BLaER1 treated with 17β-estradiol and CSF1 and Interleukin-3, amounts not matched to agents 10 nM and 100 nM (cell line): Measurements from ENCODE around the gene TFEB.

Source experiments
- H3K27ac ChIP-seq, 11 experiments: shearing (Covaris generic); formaldehyde crosslinking; 2 replicates each; pipeline ENCODE4 v1.8.1; 2022
- H3K27me3 ChIP-seq, 11 experiments: shearing (Covaris generic); formaldehyde crosslinking; 2 replicates each; pipeline ENCODE4 v1.8.1; 2022
- H3K36me3 ChIP-seq, 11 experiments: shearing (Covaris generic); formaldehyde crosslinking; 2 replicates each; pipeline ENCODE4 v1.8.1; 2022
- H3K4me1 ChIP-seq, 10 experiments: shearing (Covaris generic); formaldehyde crosslinking; 2 replicates each; pipeline ENCODE4 v1.8.1; 2022
- H3K4me2 ChIP-seq, 11 experiments: shearing (Covaris generic); formaldehyde crosslinking; 2 replicates each; pipeline ENCODE4 v1.8.1; 2022
- H3K4me3 ChIP-seq, 10 experiments: shearing (Covaris generic); formaldehyde crosslinking; 2 replicates each; pipeline ENCODE4 v1.8.1; 2022
- H3K9ac ChIP-seq, 11 experiments: shearing (Covaris generic); formaldehyde crosslinking; 2 replicates each; pipeline ENCODE4 v1.8.1; 2022
- H3K9me3 ChIP-seq, 11 experiments: shearing (Covaris generic); formaldehyde crosslinking; replicated peaks in 1 of 11; 2 replicates each; pipeline ENCODE4 v1.8.1; 2022
- H4K20me1 ChIP-seq, 11 experiments: shearing (Covaris generic); formaldehyde crosslinking; 2 replicates each; pipeline ENCODE4 v1.8.1; 2022
- Cebpa-rat ChIP-seq, 11 experiments: shearing (Covaris generic); IDR thresholded peaks; 2 replicates each; pipeline ENCODE4 v1.8.1; 2022

The TFEB gene

DNA sequence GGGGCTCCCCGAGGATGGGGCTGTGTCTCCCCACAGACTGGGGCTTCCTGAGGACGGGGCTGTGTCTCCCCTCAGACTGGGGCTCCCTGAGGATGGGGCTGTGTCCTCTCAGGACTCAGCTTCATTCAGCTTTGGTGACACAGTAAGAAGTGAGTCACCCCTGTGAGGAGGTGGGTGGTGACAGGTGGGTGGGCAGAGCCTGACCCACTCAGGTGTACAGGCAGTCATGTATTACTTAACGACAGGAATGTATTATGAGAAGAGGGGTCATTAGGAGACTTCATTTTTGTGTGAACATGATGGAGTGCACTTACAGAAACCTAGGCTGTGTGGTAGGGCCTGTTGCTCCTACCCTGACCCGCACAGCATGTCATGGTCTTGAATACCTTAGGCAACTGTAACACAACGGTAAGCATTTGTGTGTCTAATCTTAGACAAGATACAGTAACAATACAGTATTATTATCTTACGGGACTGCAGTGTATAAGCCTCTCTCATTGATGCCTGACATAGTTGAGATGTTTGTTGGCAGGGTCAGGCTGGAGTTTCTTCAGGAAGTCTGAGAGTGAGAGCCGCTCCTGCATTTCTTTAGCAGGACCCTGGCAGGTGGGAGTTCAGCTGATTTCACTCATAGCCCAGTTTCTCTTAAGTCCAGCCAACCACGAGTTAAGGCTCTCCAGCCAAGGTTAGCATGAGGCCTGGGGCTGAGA lies 22.7 kb upstream of the TFEB start:
- Histone ChIP-seq H3K4me2 (peak overlapping the region in 7 of 11 experiments; percentile 63 to 80 (median 75); a peak in 10 of 22 replicates), H3K36me3 (no peaks in the 10 kb centered on the region), H3K4me1 (peaks cover 7 to 41% (median 26%) of the 10 kb centered on the region in 10 experiments; a peak in 17 of 20 replicates), H3K27me3 (no peaks in the 10 kb centered on the region), H3K9ac (peak overlapping the region in 1 of 11 experiments; percentile 24; a peak in 1 of 22 replicates), H3K27ac (no peak overlapping the region), H3K9me3 (no peaks in the 10 kb centered on the region), H3K4me3 (no peak overlapping the region), H4K20me1 (no peaks in the 10 kb centered on the region)
- no peak for TF ChIP-seq Cebpa-rat (IDR thresholded peaks at IDR 0.05)

DNA sequence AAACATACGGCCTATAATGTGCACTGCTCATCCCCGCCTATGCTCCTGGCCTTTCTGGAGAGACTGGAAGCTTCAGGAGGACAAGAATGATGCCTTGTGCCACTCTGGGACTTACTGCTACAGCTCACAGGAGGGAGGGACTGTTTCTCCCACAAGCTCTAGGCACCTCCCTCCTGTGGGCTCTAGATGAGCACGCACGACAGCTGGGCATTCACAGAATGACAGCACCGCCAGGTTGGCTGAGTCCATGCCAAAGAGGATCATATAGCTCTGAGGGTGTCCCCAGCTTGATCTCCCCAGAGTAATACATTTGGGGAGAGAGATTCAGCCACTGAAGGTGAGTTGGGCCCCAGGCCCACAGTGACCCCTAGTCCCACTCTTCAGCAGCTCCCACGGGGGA lies 21.9 kb upstream of the TFEB start:
- H3K4me3 ChIP-seq = no peak overlapping the region
- H3K9me3 ChIP-seq = no peaks in the 10 kb centered on the region
- no peaks in the 10 kb centered on the region for H3K27me3 ChIP-seq
- no peak overlapping the region for H3K27ac ChIP-seq
- peak overlapping the region in 8 of 11 experiments; percentile 44 to 80 (median 74); a peak in 16 of 22 replicates for H3K4me2 ChIP-seq
- no peaks in the 10 kb centered on the region for H3K36me3 ChIP-seq
- no peaks in the 10 kb centered on the region for H4K20me1 ChIP-seq
- H3K4me1 ChIP-seq = peaks cover 7 to 41% (median 26%) of the 10 kb centered on the region in 10 experiments; a peak in 17 of 20 replicates
- H3K9ac ChIP-seq = peak overlapping the region in 1 of 11 experiments; percentile 24; a peak in 1 of 22 replicates
- TF ChIP-seq Cebpa-rat (IDR thresholded peaks at IDR 0.05) = no peak

DNA sequence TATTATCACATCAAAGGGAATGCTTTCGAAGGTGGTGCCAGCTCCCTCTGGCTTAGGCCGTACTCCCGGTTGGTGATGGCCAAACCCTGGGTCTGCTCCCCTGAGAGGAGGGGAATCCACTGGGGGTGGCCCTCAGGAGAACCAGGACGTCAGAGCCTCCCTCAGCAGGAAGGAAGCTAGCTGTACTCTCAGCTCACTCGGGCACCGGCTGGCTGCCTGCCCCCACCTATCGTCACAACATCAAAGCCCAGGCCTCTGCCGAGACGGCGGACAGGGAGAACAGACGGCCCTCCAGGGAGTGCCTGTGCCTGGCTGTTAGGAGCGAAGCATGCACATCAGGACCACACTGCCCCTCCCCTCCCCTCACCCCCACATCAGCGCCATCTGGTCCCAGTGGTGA lies 20.9 kb upstream of the TFEB start:
- no peak for TF ChIP-seq Cebpa-rat (IDR thresholded peaks at IDR 0.05)
- H3K27me3 ChIP-seq = no peaks in the 10 kb centered on the region
- peak overlapping the region in 2 of 11 experiments; percentile 21 to 22; a peak in 2 of 22 replicates for H3K27ac ChIP-seq
- H3K4me1 ChIP-seq = peaks cover 7 to 41% (median 26%) of the 10 kb centered on the region in 10 experiments; a peak in 17 of 20 replicates
- no peaks in the 10 kb centered on the region for H3K36me3 ChIP-seq
- H3K4me2 ChIP-seq = peak overlapping the region; percentile 44 to 80 (median 72)
- H4K20me1 ChIP-seq = no peaks in the 10 kb centered on the region
- H3K9ac ChIP-seq = peak overlapping the region in 3 of 11 experiments; percentile 19 to 30 (median 24); a peak in 5 of 22 replicates
- no peaks in the 10 kb centered on the region for H3K9me3 ChIP-seq
- H3K4me3 ChIP-seq = no peak overlapping the region

DNA sequence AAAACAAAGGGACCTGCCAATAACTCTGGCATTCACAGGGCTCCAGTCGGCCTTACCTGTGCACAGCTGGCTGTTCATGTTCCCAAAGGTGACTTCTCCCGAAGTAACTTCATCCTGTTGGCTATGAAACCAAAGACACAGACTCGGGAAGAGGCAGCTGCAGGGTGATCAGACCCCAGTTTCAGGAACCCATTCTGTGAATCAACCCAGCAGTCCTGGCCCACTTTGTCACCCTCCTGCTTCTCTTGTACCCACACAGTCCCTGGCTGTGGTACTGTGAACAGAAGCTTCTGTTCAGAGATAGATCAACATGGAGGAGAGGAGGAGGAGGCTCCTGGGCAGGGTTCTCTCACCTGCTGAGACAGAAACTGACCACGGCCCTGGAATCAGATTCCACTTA lies 20.5 kb upstream of the TFEB start:
- Histone ChIP-seq H3K9me3 (no peaks in the 10 kb centered on the region), H3K4me3 (no peak overlapping the region), H3K4me1 (peaks cover 7 to 41% (median 26%) of the 10 kb centered on the region in 10 experiments; a peak in 17 of 20 replicates), H3K4me2 (peak overlapping the region; percentile 44 to 80 (median 72); a peak in 20 of 22 replicates), H3K9ac (peak overlapping the region in 1 of 11 experiments; percentile 19; a peak in 1 of 22 replicates), H3K27me3 (no peaks in the 10 kb centered on the region), H3K27ac (peak overlapping the region in 1 of 11 experiments; percentile 22; a peak in 1 of 22 replicates), H3K36me3 (no peaks in the 10 kb centered on the region), H4K20me1 (no peaks in the 10 kb centered on the region)
- no peak for TF ChIP-seq Cebpa-rat (IDR thresholded peaks at IDR 0.05)

DNA sequence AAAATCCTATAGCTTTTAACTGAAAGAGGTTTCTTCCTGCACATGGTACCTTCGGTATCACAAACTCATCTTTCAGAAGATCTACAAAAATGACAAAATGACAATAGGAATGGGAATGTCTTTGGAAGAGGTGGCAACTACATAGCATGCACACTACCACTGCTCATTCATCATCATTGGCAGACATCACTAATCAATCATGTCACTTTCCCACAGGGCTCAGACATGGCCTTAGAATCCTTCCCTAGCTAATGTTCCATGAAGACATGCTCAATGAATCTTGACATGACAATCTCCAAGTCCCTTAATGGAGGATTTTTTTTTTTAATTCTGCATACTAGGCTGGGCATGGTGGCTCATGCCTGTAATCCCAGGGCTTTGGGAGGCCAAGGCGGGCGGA lies 15.0 kb upstream of the TFEB start:
- no peak overlapping the region for H3K4me3 ChIP-seq
- no peak overlapping the region for H3K9ac ChIP-seq
- no peaks in the 10 kb centered on the region for H3K27me3 ChIP-seq
- H3K36me3 ChIP-seq = no peaks in the 10 kb centered on the region
- H3K9me3 ChIP-seq = no peaks in the 10 kb centered on the region
- TF ChIP-seq Cebpa-rat (IDR thresholded peaks at IDR 0.05) = no peak
- H4K20me1 ChIP-seq = no peaks in the 10 kb centered on the region
- no peak overlapping the region for H3K27ac ChIP-seq
- no peaks in the 10 kb centered on the region for H3K4me1 ChIP-seq
- no peak overlapping the region for H3K4me2 ChIP-seq

DNA sequence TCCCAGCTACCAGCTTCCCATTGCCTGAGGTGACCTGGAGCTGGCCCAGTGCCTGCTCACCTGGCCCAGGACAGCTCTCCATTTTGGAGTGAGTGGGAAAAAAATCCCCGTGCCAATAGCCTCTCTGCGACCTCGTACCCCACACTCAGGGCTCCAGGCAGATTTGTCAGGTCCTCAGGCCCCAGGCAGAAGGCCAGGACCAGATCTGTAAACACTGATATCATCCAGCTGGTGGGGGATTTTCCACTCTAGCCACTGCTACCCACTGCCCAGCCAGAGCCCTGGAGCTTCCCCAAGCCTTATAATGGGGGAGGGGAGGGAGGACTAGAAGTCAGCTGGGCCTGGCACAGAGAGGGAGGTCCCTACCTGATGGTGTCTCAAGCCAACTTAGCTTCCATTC lies 13.1 kb upstream of the TFEB start:
- Histone ChIP-seq H4K20me1 (no peaks in the 10 kb centered on the region), H3K4me3 (no peak overlapping the region), H3K4me2 (no peak overlapping the region), H3K4me1 (peaks cover 0 to 7% (median 0%) of the 10 kb centered on the region in 10 experiments; a peak in 2 of 20 replicates), H3K27me3 (no peaks in the 10 kb centered on the region), H3K27ac (no peak overlapping the region), H3K9me3 (no peaks in the 10 kb centered on the region), H3K9ac (no peak overlapping the region), H3K36me3 (no peaks in the 10 kb centered on the region)
- no peak for TF ChIP-seq Cebpa-rat (IDR thresholded peaks at IDR 0.05)

DNA sequence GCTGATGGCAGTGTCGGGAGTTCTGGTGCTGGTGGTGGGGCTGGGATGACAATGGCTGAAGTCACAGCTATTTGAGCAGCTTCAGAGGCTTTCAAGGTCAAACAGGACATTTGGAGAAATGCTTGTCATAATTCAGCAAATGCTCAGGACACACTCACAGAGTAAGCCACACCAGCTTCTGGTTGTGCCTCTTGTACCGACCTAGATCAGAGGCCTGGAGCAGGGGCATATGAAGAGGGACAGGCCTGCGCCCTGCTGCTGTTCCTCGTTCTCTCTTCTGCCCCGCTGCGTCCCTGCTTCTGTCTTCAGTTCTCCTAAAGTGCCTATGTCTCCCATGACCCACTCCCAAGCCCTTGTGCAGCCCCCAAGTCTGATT lies 12.7 kb upstream of the TFEB start:
- TF ChIP-seq Cebpa-rat (IDR thresholded peaks at IDR 0.05) = no peak
- no peaks in the 10 kb centered on the region for H3K36me3 ChIP-seq
- no peaks in the 10 kb centered on the region for H3K27me3 ChIP-seq
- no peak overlapping the region for H3K27ac ChIP-seq
- no peaks in the 10 kb centered on the region for H3K9me3 ChIP-seq
- H3K4me1 ChIP-seq = peaks cover 0 to 7% (median 0%) of the 10 kb centered on the region in 10 experiments; a peak in 2 of 20 replicates
- no peak overlapping the region for H3K4me2 ChIP-seq
- no peak overlapping the region for H3K9ac ChIP-seq
- H3K4me3 ChIP-seq = no peak overlapping the region
- no peaks in the 10 kb centered on the region for H4K20me1 ChIP-seq

DNA sequence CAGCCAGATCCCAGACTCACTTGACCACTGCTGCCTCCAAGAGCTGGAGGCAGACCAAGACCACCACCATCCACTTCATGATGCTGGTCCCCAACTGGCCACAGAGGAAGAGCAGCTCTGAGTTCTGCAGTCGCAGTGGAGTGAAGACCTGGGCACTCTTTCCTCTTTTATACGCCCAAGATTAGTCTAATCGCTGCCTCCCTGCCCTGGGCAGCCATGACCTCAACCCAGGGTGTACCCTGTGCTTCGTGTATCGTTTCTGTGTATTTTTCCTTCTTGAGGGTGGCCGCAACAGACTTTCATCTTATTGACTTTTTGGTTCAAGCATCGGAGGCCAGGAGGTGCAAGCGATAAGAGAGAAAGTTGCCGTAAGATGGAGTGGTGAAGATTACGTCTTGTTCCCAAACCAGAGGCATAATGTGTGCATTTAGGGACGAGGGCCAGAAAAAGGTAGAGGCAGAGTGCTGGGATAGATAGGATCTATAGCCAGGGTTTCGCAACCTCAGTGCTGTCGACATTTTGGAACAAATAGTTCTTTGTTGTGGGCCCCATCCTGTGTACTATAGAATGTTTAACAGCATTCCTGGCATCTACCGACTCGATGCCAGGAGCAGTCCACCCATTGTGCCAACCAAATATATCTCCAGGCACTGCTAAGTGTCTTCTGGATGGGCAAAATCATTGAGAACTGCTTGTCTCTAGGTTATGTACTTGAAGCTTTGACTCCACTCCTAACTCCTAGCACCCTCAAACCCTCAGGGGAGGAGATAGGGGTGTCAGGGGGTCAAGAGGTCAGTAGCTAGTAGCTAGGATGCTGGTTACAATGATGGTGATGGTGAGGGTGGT lies 12.1 kb upstream of the TFEB start, which contains the start of gene PGC:
TSS of gene PGC (minus strand) at position 142 of the 846 bp plus-strand sequence. CDS start at position 79, 63 bp downstream.
- TF ChIP-seq Cebpa-rat (IDR thresholded peaks at IDR 0.05) = 0 out of 22 replicates have a peak, but pooled peaks of 1 of the 11 experiments have one; percentile 19
- no peaks in the 10 kb centered on the region for H3K27me3 ChIP-seq
- H3K4me2 ChIP-seq = no peak within 1 kb of the TSS
- no peaks in the 10 kb centered on the region for H4K20me1 ChIP-seq
- H3K4me3 ChIP-seq = no peak within 1 kb of the TSS
- no peaks in the 10 kb centered on the region for H3K9me3 ChIP-seq
- no peaks in the 10 kb centered on the region for H3K36me3 ChIP-seq
- peaks cover 0 to 7% (median 0%) of the 10 kb centered on the region in 10 experiments; a peak in 2 of 20 replicates for H3K4me1 ChIP-seq
- H3K27ac ChIP-seq = no peak within 1 kb of the TSS
- H3K9ac ChIP-seq = no peak within 1 kb of the TSS

DNA sequence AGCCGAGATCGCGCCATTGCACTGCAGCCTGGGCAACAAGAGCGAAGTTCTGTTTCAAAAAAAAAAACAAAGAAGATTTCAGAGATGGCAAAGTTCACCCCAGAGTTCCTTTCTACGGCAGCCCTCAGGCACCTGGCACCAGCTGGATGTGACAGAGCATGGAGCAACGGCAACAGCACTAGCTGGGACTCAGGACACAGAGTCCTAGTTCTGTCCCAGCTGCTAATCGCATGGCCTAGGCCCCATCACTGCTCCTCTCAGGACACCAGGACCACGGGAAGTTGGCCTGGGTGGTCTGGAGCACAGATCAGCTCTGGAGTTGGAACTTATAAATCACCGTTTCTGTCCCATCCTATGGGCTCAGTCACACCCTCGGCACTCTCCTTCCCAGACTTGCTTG lies 10.7 kb upstream of the TFEB start:
- H3K27me3 ChIP-seq = no peaks in the 10 kb centered on the region
- H4K20me1 ChIP-seq = no peaks in the 10 kb centered on the region
- H3K27ac ChIP-seq = no peak overlapping the region
- no peaks in the 10 kb centered on the region for H3K9me3 ChIP-seq
- H3K4me2 ChIP-seq = no peak overlapping the region
- H3K4me1 ChIP-seq = peaks cover 0 to 17% (median 5%) of the 10 kb centered on the region in 10 experiments; a peak in 6 of 20 replicates
- no peaks in the 10 kb centered on the region for H3K36me3 ChIP-seq
- no peak overlapping the region for H3K4me3 ChIP-seq
- no peak overlapping the region for H3K9ac ChIP-seq
- TF ChIP-seq Cebpa-rat (IDR thresholded peaks at IDR 0.05) = no peak
